HEK293 (cell line): ENCODE data around the gene ALDH2.

ENCODE experiments used
- ATF2 ChIP-seq: fragments of 450-650 bp; formaldehyde crosslinking; IDR thresholded peaks from 2 replicates; pipeline ENCODE4 v1.5.1; 2016; ENCODE audit warnings: missing biosample characterization, missing genetic modification characterization, low read depth
- HOXD13 ChIP-seq: sonication (generic); formaldehyde crosslinking; IDR thresholded peaks from 2 replicates; pipeline ENCODE4 v1.8.0; 2022; ENCODE audit warnings: missing genetic modification reagents, borderline replicate concordance
- YY2 ChIP-seq: fragments of 450-650 bp; formaldehyde crosslinking; IDR thresholded peaks from 2 replicates; pipeline ENCODE4 v1.5.1; 2016; ENCODE audit warnings: missing biosample characterization, missing genetic modification characterization
- ZBTB1 ChIP-seq: fragments of 450-650 bp; formaldehyde crosslinking; IDR thresholded peaks from 2 replicates; pipeline ENCODE4 v1.5.1; 2016; ENCODE audit warnings: missing biosample characterization, missing genetic modification characterization
- ZBTB10 ChIP-seq: fragments of 450-650 bp; formaldehyde crosslinking; IDR thresholded peaks from 2 replicates; pipeline ENCODE4 v1.5.1; 2016; ENCODE audit warnings: missing biosample characterization, missing genetic modification characterization
- ZBTB11 ChIP-seq: fragments of 450-650 bp; formaldehyde crosslinking; conservative IDR thresholded peaks from 2 replicates; pipeline ENCODE4 v1.5.1; 2016; ENCODE audit warnings: low read depth, missing biosample characterization, missing genetic modification characterization
- ZBTB44 ChIP-seq: fragments of 450-650 bp; IDR thresholded peaks from 2 replicates; pipeline ENCODE4 v1.5.1; 2018; ENCODE audit warnings: missing biosample characterization, mild to moderate bottlenecking, missing genetic modification characterization
- ZBTB8A ChIP-seq: fragments of 450-650 bp; formaldehyde crosslinking; IDR thresholded peaks from 2 replicates; pipeline ENCODE4 v1.5.1; 2016; ENCODE audit warnings: missing biosample characterization, missing genetic modification characterization
- ZNF148 ChIP-seq: fragments of 450-650 bp; formaldehyde crosslinking; IDR thresholded peaks from 2 replicates; pipeline ENCODE4 v1.5.0; 2017; ENCODE audit warnings: missing biosample characterization, missing genetic modification characterization, borderline replicate concordance
- ZNF175 ChIP-seq: fragments of 450-650 bp; formaldehyde crosslinking; IDR thresholded peaks from 2 replicates; pipeline ENCODE4 v1.5.1; 2016; ENCODE audit warnings: missing biosample characterization, missing genetic modification characterization
- ZNF2 ChIP-seq: fragments of 450-650 bp; formaldehyde crosslinking; IDR thresholded peaks from 2 replicates; pipeline ENCODE4 v1.5.1; 2016; ENCODE audit warnings: missing biosample characterization, missing genetic modification characterization
- ZNF214 ChIP-seq: fragments of 450-650 bp; formaldehyde crosslinking; IDR thresholded peaks from 2 replicates; pipeline ENCODE4 v1.5.1; 2017; ENCODE audit warnings: missing biosample characterization, mild to moderate bottlenecking, missing genetic modification characterization, borderline replicate concordance
- ZNF26 ChIP-seq: fragments of 450-650 bp; formaldehyde crosslinking; IDR thresholded peaks from 2 replicates; pipeline ENCODE4 v1.5.1; 2016; ENCODE audit warnings: missing biosample characterization, missing genetic modification characterization
- ZNF302 ChIP-seq: fragments of 450-650 bp; formaldehyde crosslinking; IDR thresholded peaks from 2 replicates; pipeline ENCODE4 v1.5.1; 2016; ENCODE audit warnings: missing biosample characterization, missing genetic modification characterization, low read depth
- ZNF488 ChIP-seq: fragments of 450-650 bp; formaldehyde crosslinking; IDR thresholded peaks from 2 replicates; pipeline ENCODE4 v1.5.1; 2016; ENCODE audit warnings: missing biosample characterization, missing genetic modification characterization
- ZNF510 ChIP-seq: fragments of 450-650 bp; formaldehyde crosslinking; IDR thresholded peaks from 2 replicates; pipeline ENCODE4 v1.5.1; 2018; ENCODE audit warnings: mild to moderate bottlenecking, missing genetic modification characterization, missing biosample characterization; ENCODE audit not compliant: insufficient replicate concordance
- ZNF514 ChIP-seq: fragments of 450-650 bp; formaldehyde crosslinking; IDR thresholded peaks from 2 replicates; pipeline ENCODE4 v1.5.1; 2016; ENCODE audit warnings: missing biosample characterization, missing genetic modification characterization
- ZNF639 ChIP-seq: fragments of 450-650 bp; formaldehyde crosslinking; IDR thresholded peaks from 2 replicates; pipeline ENCODE4 v1.5.1; 2016; ENCODE audit warnings: missing biosample characterization, missing genetic modification characterization
- ZNF837 ChIP-seq: fragments of 450-650 bp; formaldehyde crosslinking; IDR thresholded peaks from 2 replicates; pipeline ENCODE4 v1.5.1; 2016; ENCODE audit warnings: missing biosample characterization, missing genetic modification characterization
- ZSCAN5A ChIP-seq: fragments of 450-650 bp; formaldehyde crosslinking; IDR thresholded peaks from 2 replicates; pipeline ENCODE4 v1.5.1; 2016; ENCODE audit warnings: missing biosample characterization, missing genetic modification characterization

Gene ALDH2

GRCh38 chr12:111841750-111842555 lies 75.2 kb downstream of the ALDH2 start, which contains the start of gene MAPKAPK5 (continued):
- no peak for TF ChIP-seq ZBTB11 (tag by site-specific recombination)
- TF ChIP-seq ZNF510 (tag by site-specific recombination), result no peak
- no peak for TF ChIP-seq ZNF302 (tag by site-specific recombination)
- TF ChIP-seq YY2 (tag by site-specific recombination), result peak; percentile 87
- peak; percentile 100 for TF ChIP-seq ATF2 (tag by site-specific recombination)
- no peak for TF ChIP-seq ZNF488
- peak; percentile 95 for TF ChIP-seq ZNF639
- no peak for TF ChIP-seq ZNF148 (tag by site-specific recombination)
- TF ChIP-seq ZNF26 (tag by site-specific recombination), result no peak
- no peak for TF ChIP-seq HOXD13
- TF ChIP-seq ZBTB1 (tag by site-specific recombination), result no peak; the same call in 1 of the 2 replicates
- TF ChIP-seq ZSCAN5A (tag by site-specific recombination), result no peak
- TF ChIP-seq ZBTB10 (tag by site-specific recombination), result peak; percentile 36; the same call in 1 of the 2 replicates
- no peak for TF ChIP-seq ZNF514 (tag by site-specific recombination)
- TF ChIP-seq ZNF2 (tag by site-specific recombination), result peak; percentile 53; the same call in 1 of the 2 replicates
- no peak for TF ChIP-seq ZNF214 (tag by site-specific recombination)
- TF ChIP-seq ZBTB8A, result peak; percentile 82
- no peak for TF ChIP-seq ZNF175 (tag by site-specific recombination)
- TF ChIP-seq ZBTB44 (tag by site-specific recombination), result 0 out of 2 replicates have a peak, but pooled peaks have one; percentile 3
- TF ChIP-seq ZNF837, result no peak
